Stomach smooth muscle (tissue), 2 donors: ENCODE results near the gene KIF2C.
A peak's percentile ranks its signal among the peaks of the same experiment; 100 is the strongest.

Source experiments
- H3K27ac ChIP-seq: one replicate; pipeline ENCODE4 v1.7.0; 2013; ENCODE audit warnings: mild to moderate bottlenecking, low read length, inconsistent platforms
- H3K27me3 ChIP-seq, 2 donors: one replicate each; pipeline ENCODE4 v1.7.0; 2013; ENCODE audit warnings: low read length in 2 of 2; ENCODE audit not compliant: insufficient read depth in 2 of 2, control insufficient read depth in 1 of 2
- H3K36me3 ChIP-seq, 2 donors: one replicate each; pipeline ENCODE4 v1.7.0; 2013; ENCODE audit warnings: low read length in 2 of 2; ENCODE audit not compliant: control insufficient read depth in 2 of 2, insufficient read depth in 2 of 2
- H3K4me1 ChIP-seq: one replicate; pipeline ENCODE4 v1.7.0; 2013; ENCODE audit warnings: low read length; ENCODE audit not compliant: control insufficient read depth, insufficient read depth
- H3K4me3 ChIP-seq, 2 donors: one replicate each; pipeline ENCODE4 v1.7.0; 2013; ENCODE audit warnings: low read length in 2 of 2
- H3K9ac ChIP-seq, 2 donors: one replicate each; pipeline ENCODE4 v1.7.0; 2013; ENCODE audit warnings: low read length in 2 of 2, mild to moderate bottlenecking in 1 of 2
- H3K9me3 ChIP-seq, 2 donors: one replicate each; pipeline ENCODE4 v1.7.0; 2013; ENCODE audit warnings: low read length in 2 of 2; ENCODE audit not compliant: control insufficient read depth in 2 of 2
- donor health status: healthy.
- donor health status: Pancreatic carcinoma.

Gene KIF2C

DNA sequence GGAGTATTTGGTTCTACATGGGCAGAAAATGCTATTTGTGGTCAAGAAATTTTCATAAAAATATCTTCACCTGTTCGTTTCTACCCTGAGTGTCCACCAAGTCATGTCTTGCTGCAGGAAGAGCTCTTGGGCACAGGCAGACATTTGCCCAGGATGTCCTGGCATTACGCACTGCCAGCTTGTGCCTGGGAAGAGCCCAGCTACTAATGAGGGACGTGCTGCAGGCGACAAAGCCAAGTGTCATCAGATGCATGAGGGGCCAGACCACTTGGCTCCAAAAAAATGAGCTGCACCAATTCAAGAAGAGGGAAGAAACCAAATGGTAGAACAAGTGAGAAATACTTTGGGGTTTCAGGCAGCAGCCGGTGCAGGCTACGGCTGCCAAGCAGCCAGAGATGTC is 21.5 kb upstream of the KIF2C start:
- H3K36me3 ChIP-seq, result no peaks in the 10 kb centered on the region
- no peaks in the 10 kb centered on the region for H3K9me3 ChIP-seq

GRCh38 chr1:44719318-44719717 is 20.3 kb upstream of the KIF2C start:
- peaks cover 7% of the 10 kb centered on the region for H3K4me1 ChIP-seq
- no peaks in the 10 kb centered on the region for H3K36me3 ChIP-seq
- H3K27me3 ChIP-seq, result no peaks in the 10 kb centered on the region
- H3K27ac ChIP-seq, result no peak overlapping the region
- no peak overlapping the region for H3K4me3 ChIP-seq
- no peak overlapping the region for H3K9ac ChIP-seq
- no peaks in the 10 kb centered on the region for H3K9me3 ChIP-seq

More for the DNA sequence above, 21.5 kb upstream of the KIF2C start:
- no peak overlapping the region for H3K9ac ChIP-seq
- no peak overlapping the region for H3K27ac ChIP-seq
- no peaks in the 10 kb centered on the region for H3K27me3 ChIP-seq
- peaks cover 7% of the 10 kb centered on the region for H3K4me1 ChIP-seq
- H3K4me3 ChIP-seq, result no peak overlapping the region

DNA sequence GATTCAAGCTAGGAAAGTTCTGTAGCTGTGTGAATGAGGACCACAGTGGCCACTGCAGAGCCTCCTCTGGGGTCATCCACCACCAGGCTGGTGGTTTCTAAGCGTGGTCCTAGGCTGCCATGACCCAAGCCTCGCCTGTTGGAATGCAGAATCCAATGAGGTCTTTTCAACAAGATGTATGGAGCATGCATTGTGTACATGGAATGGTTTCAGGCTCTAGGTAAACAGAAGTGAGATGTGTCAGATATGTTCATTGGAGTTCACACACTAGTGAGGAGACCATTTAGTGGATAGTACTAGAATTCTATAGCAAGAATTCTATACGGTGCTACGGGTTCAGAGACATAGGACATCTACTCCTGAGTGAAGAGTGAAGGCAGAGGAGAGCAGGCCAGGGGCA is 19.4 kb upstream of the KIF2C start:
- H3K27me3 ChIP-seq, result no peaks in the 10 kb centered on the region
- H3K4me3 ChIP-seq, result no peak overlapping the region
- no peaks in the 10 kb centered on the region for H3K36me3 ChIP-seq
- H3K9ac ChIP-seq, result no peak overlapping the region
- no peak overlapping the region for H3K27ac ChIP-seq
- H3K9me3 ChIP-seq, result no peaks in the 10 kb centered on the region
- peaks cover 4% of the 10 kb centered on the region for H3K4me1 ChIP-seq

DNA sequence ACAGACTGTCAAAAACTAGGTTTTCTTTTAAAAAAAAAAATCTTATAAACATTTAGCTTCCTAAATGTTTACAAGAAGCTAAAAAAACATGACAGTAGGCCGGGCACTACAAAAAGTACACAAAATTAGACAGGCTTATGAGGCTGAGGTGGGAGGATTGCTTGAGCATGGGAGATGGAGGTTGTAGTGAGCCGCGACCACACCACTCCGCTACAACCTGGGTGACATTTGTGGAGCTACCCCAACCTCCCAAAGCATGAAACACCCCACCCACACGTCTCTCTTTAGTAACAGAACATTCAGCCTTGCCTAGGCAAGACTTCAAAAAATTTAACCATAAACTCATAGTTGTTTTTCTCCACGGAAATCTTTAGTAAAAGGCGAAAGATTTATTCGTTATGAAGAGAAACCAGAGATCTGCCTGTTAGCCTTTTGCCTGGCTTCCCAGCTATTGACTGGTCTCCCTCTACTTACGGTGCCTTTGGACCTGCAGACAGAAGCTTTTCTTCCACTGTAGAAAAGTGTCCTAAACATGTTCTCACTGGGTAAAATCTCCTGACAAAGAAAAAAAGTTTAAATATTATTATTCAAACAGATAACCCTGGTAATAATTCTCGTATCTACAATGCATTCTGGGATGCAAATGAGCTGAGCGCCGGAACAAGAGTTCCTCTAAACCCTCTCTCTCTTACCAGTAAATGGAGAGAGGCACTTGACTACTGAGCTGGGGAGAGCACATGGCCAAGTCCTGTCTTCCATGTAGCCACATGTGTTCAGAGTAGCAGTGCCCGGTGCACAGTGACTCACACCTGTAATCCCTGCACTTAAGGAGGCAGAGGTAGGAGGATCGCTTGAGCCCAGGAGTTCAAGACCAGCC is 17.9 kb upstream of the KIF2C start:
- no peaks in the 10 kb centered on the region for H3K36me3 ChIP-seq
- no peaks in the 10 kb centered on the region for H3K27me3 ChIP-seq
- no peaks in the 10 kb centered on the region for H3K9me3 ChIP-seq
- H3K4me3 ChIP-seq, result no peak overlapping the region
- no peak overlapping the region for H3K9ac ChIP-seq
- no peak overlapping the region for H3K27ac ChIP-seq
- peaks cover 4% of the 10 kb centered on the region for H3K4me1 ChIP-seq

DNA sequence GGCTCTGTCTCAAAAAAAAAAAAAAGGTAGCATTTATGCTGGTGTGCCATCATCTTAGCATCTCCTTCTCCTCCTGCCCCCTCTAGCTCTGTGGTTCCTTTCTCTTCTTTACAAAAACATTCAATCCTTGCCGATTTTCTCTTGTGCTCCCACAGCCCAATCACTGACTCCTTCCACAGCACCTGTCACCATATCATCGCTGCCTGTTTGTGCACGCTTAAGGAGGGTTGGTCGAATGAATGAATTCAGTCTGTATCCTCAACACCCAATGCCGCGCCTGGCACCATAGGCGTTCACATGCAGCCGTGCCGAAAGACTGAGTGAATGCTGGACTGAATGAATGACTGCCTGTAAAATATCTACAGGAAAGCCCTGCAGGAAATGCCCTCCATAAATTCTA is 16.6 kb upstream of the KIF2C start:
- no peaks in the 10 kb centered on the region for H3K9me3 ChIP-seq

DNA sequence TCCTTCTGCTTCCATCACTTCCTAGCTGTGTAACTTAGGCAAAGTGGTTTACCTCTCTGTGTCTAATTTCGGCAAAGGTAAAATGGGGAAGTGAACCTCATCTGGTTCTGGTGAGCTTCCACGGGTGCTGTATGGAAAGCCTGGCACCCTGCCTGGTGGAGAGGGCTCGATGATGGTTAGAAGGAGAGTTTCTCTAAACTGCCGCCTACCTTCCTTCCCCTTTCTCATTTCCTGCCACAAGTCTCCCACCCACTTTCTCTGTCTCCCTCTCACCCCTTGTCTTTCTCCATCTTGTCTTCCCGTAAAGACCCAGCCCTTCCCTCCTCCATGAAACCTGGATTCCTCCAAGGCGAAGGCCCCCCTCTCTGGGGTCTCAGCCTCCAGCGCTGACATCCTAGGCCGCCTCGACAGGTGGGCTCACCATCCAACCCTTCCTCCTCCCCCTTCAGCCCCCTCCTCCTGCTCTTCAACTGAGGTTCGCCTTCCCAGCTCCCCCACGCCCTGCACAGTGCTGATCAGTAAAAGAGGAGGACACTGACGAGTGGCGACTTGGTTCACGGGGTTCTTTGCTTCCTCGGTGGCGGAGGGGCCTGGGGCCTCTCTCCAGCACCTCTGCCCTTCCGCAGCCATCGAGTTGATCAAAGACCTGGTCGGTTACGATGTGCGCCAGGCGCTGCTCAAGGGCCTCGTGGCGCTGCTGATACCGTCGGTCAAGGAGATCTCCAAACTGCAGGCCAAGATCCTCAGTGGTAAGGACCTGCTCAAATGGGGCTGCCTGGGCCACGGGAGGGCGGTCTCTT is 15.9 kb upstream of the KIF2C start:
- Histone ChIP-seq H3K27me3 (no peaks in the 10 kb centered on the region), H3K9me3 (no peaks in the 10 kb centered on the region), H3K36me3 (no peaks in the 10 kb centered on the region), H3K9ac (no peak overlapping the region), H3K4me1 (no peaks in the 10 kb centered on the region), H3K27ac (no peak overlapping the region), H3K4me3 (no peak overlapping the region)

More for the DNA sequence above, 16.6 kb upstream of the KIF2C start:
- Histone ChIP-seq H3K27ac (no peak overlapping the region), H3K27me3 (no peaks in the 10 kb centered on the region), H3K4me1 (peaks cover 3% of the 10 kb centered on the region), H3K4me3 (no peak overlapping the region), H3K9ac (no peak overlapping the region), H3K36me3 (no peaks in the 10 kb centered on the region)

DNA sequence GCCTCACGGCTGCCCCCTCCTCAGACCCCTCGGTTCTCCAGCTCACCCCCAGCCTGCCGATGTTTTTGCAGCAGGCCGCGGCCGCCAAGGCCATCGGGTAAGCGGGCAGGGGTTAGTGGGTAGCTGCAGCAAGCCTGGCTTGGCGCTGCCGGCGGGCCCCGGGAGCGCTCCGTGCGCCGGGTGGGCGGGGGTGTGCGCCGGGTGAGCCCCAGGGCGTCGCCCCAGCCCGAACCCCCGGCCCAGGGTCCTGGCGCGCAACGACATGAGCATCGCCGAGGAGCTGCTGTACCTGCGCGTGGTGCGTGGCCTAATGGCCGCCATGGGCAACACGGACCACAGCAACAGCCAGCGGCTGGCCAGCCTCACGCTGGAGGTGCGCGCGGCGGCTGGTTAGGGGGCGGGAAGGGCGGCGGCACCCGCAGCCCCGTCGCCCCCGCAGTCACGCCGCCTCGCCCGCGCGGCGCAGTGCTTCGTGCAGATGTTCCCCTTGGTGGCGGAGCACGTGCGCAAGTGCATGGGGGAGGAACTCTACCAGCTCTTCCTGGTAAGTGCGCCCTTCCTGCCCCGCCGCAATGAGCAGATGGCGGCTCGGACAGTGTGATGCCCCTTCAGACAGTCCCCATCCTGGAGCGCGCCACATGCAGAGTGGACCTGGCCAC is 15.2 kb upstream of the KIF2C start:
- Histone ChIP-seq H3K9me3 (no peaks in the 10 kb centered on the region), H3K27ac (no peak overlapping the region), H3K27me3 (no peaks in the 10 kb centered on the region), H3K4me3 (no peak overlapping the region), H3K36me3 (no peaks in the 10 kb centered on the region), H3K9ac (no peak overlapping the region), H3K4me1 (no peaks in the 10 kb centered on the region)

- H3K27me3 ChIP-seq, result no peaks in the 10 kb centered on the region
- H3K27ac ChIP-seq, result no peak overlapping the region
- H3K36me3 ChIP-seq, result no peaks in the 10 kb centered on the region
- H3K9ac ChIP-seq, result no peak overlapping the region
- H3K9me3 ChIP-seq, result no peaks in the 10 kb centered on the region
- no peak overlapping the region for H3K4me3 ChIP-seq
- H3K4me1 ChIP-seq, result no peaks in the 10 kb centered on the region
Observed at GRCh38 chr1:44724955-44725698, 14.5 kb upstream of the KIF2C start.

DNA sequence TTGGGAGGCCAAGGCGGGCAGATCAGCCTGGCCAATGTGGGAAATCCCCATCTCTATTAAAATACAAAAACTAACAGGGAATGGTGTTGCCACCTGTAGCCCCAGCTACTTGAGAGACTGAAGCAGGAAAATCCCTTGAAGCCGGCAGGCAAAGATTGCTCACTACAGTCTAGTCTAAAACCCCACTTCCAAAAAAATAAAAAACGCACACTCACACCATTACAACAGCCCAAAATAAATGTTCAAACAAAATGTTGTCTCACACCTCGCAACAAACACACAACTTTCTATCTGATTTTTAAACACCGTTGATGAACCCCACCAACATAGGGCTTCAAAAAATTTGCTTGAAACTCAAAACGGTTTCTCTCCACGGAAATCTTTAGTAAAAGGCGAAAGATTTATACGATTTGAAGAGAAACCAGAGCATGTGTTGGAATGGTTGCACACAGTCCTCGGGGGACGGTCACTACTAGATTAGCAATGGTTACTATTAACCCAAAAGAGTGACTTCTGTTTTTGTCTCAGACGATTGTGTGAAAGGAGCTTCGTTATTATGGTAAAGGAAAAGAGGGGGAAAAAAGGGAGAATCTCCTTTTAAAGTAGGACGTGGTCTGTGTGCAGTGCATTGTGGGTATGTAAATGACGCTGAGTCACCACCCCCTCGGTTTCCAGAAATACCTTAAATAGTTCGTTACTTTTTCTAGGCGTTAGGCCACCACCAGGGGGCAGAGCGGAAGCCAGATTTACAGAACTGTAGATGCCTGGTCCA is 8.7 kb upstream of the KIF2C start, which contains the start of gene RNU5D-1:
Gene RNU5D-1 (minus strand): TSS at position 430 of the 772 bp plus-strand sequence.
- Histone ChIP-seq H3K4me3 (peak within 1 kb of the TSS; percentile 21 to 23), H3K27ac (peak within 1 kb of the TSS; percentile 82), H3K27me3 (no peaks in the 10 kb centered on the region), H3K36me3 (no peaks in the 10 kb centered on the region), H3K9ac (peak within 1 kb of the TSS; percentile 21 to 50), H3K4me1 (peaks cover 2% of the 10 kb centered on the region), H3K9me3 (no peaks in the 10 kb centered on the region)
